IMR-90 (cell line): ENCODE results near the gene SNRNP200. TPM values are rescaled to one million over a fixed set of nuclear protein-coding genes. Genes with fewer than 3 reads are reported as not detected.

ENCODE experiments used
- ATAC-seq: fragments of 200-7000 bp; cut with Tn5 transposase; 2 replicates; pipeline ENCODE4 v1.9.1; 2020; ENCODE audit warnings: low read depth, mild to moderate bottlenecking, moderate library complexity
- BruUV-seq: library from RNA; stranded (reverse); fragments of 400-500 nt; replicated peaks from 2 replicates; lab custom pipeline; 2021; lab: Mats Ljungman, UMichigan
- CTCF ChIA-PET: fragments of 300-600 bp; formaldehyde crosslinking; extraction: SDS; loops from one replicate; lab custom pipeline; 2021; ENCODE audit warnings: antibody characterized with exemption; lab: Yijun Ruan, JAX
- POLR2A ChIA-PET: fragments of 300-600 bp; sonication (Branson Sonifier 250); formaldehyde crosslinking; loops from one replicate; lab custom pipeline; 2022; ENCODE audit warnings: antibody characterized with exemption; ENCODE audit not compliant: unreplicated experiment; lab: Charles Lee
- DNase-seq: peaks from one replicate; pipeline ENCODE4 v3.0.0; 2013
- H2AFZ ChIP-seq: replicated peaks from 2 replicates; pipeline ENCODE3; 2013; ENCODE audit warnings: low read length, mild to moderate bottlenecking; ENCODE audit not compliant: poor library complexity
- H2AK5ac ChIP-seq: 2 replicates; pipeline ENCODE4 v1.6.1; 2013; ENCODE audit warnings: low read depth, low read length, inconsistent platforms
- H2AK9ac ChIP-seq: replicated peaks from 2 replicates; pipeline ENCODE3; 2013; ENCODE audit warnings: mild to moderate bottlenecking, low read depth, low read length, moderate library complexity; ENCODE audit not compliant: poor library complexity
- H2BK120ac ChIP-seq: 2 replicates; pipeline ENCODE4 v1.6.1; 2013; ENCODE audit warnings: low read depth, low read length, inconsistent platforms
- H2BK15ac ChIP-seq: 3 replicates; pipeline ENCODE4 v1.6.1; 2013; ENCODE audit warnings: low read depth, low read length, inconsistent platforms
- H2BK20ac ChIP-seq: 2 replicates; pipeline ENCODE4 v1.6.1; 2013; ENCODE audit warnings: low read depth, mild to moderate bottlenecking, inconsistent platforms, low read length, moderate library complexity
- H2BK5ac ChIP-seq: 2 replicates; pipeline ENCODE4 v1.6.1; 2013; ENCODE audit warnings: mild to moderate bottlenecking, low read depth, low read length, inconsistent platforms; ENCODE audit not compliant: poor library complexity, severe bottlenecking
- H3K14ac ChIP-seq: replicated peaks from 2 replicates; pipeline ENCODE4 v1.6.1; 2013; ENCODE audit warnings: low read depth, low read length, inconsistent platforms
- H3K18ac ChIP-seq: 2 replicates; pipeline ENCODE4 v1.6.1; 2013; ENCODE audit warnings: low read depth, low read length, control low read depth
- H3K23ac ChIP-seq: 2 replicates; pipeline ENCODE4 v1.6.1; 2013; ENCODE audit warnings: low read depth, low read length, inconsistent platforms
- H3K27ac ChIP-seq: 2 replicates; pipeline ENCODE4 v1.5.1; 2013; ENCODE audit warnings: mild to moderate bottlenecking, control low read depth, low read length; ENCODE audit not compliant: insufficient read depth
- H3K27me3 ChIP-seq: 2 replicates; pipeline ENCODE4 v1.6.1; 2013; ENCODE audit warnings: low read length; ENCODE audit not compliant: control insufficient read depth, insufficient read depth
- H3K36me3 ChIP-seq: 2 replicates; pipeline ENCODE4 v1.6.1; 2013; ENCODE audit warnings: low read length, mixed read lengths; ENCODE audit not compliant: control insufficient read depth, insufficient read depth
- H3K4ac ChIP-seq: 2 replicates; pipeline ENCODE4 v1.6.1; 2013; ENCODE audit warnings: low read depth, low read length, inconsistent platforms
- H3K4me1 ChIP-seq: 2 replicates; pipeline ENCODE4 v1.6.1; 2013; ENCODE audit warnings: low read length, mixed read lengths; ENCODE audit not compliant: control insufficient read depth, insufficient read depth
- H3K4me2 ChIP-seq: 2 replicates; pipeline ENCODE4 v1.6.1; 2013; ENCODE audit warnings: low read depth, mild to moderate bottlenecking, control low read depth, low read length, moderate library complexity
- H3K4me3 ChIP-seq: 2 replicates; pipeline ENCODE4 v1.5.1; 2013; ENCODE audit warnings: low read depth, mild to moderate bottlenecking, control low read depth, low read length, moderate library complexity; ENCODE audit not compliant: insufficient read depth
- H3K56ac ChIP-seq: 2 replicates; pipeline ENCODE4 v1.6.1; 2013; ENCODE audit warnings: low read length, inconsistent platforms; ENCODE audit not compliant: insufficient read depth; ENCODE audit errors: extremely low read depth
- H3K79me1 ChIP-seq, 2 experiments: 2 replicates each; pipeline ENCODE4 v1.6.1; 2013; ENCODE audit warnings: low read length in 2 of 2, inconsistent platforms in 1 of 2, low read depth in 1 of 2
- H3K9ac ChIP-seq: 2 replicates; pipeline ENCODE4 v1.6.1; 2013; ENCODE audit warnings: low read depth, low read length, control low read depth
- H3K9me1 ChIP-seq: 2 replicates; pipeline ENCODE4 v1.6.1; 2013; ENCODE audit warnings: low read length, inconsistent platforms; ENCODE audit not compliant: insufficient read depth
- H3K9me3 ChIP-seq: 2 replicates; pipeline ENCODE4 v1.6.1; 2013; ENCODE audit warnings: low read length; ENCODE audit not compliant: control insufficient read depth, insufficient read depth
- H4K20me1 ChIP-seq: 2 replicates; pipeline ENCODE4 v1.6.1; 2013; ENCODE audit warnings: low read length, inconsistent platforms; ENCODE audit not compliant: insufficient read depth
- H4K5ac ChIP-seq: 2 replicates; pipeline ENCODE4 v1.6.1; 2013; ENCODE audit warnings: mild to moderate bottlenecking, low read depth, low read length, control low read depth
- H4K8ac ChIP-seq, 2 experiments: 2 replicates each; pipeline ENCODE4 v1.6.1; 2013; ENCODE audit warnings: low read depth in 2 of 2, low read length in 2 of 2, control low read depth in 1 of 2, inconsistent platforms in 1 of 2
- H4K91ac ChIP-seq: 2 replicates; pipeline ENCODE4 v1.6.1; 2013; ENCODE audit warnings: low read depth, low read length, inconsistent platforms; ENCODE audit not compliant: insufficient read depth
- BHLHE40 ChIP-seq: fragments of 150-350 bp; IDR thresholded peaks from 2 replicates; pipeline ENCODE4 v1.6.1; 2016; ENCODE audit warnings: mild to moderate bottlenecking, low read depth, low read length
- CEBPB ChIP-seq: IDR thresholded peaks from 2 replicates; pipeline ENCODE4 v1.6.1; 2012; ENCODE audit warnings: low read depth, low read length, improper control_type of control experiment
- CHD1 ChIP-seq: IDR thresholded peaks from 2 replicates; pipeline ENCODE4 v1.6.1; 2012; ENCODE audit warnings: low read depth, low read length, improper control_type of control experiment
- CTCF ChIP-seq: conservative IDR thresholded peaks from 2 replicates; pipeline ENCODE4 v1.5.1; 2012; ENCODE audit warnings: mild to moderate bottlenecking, low read depth, low read length, improper control_type of control experiment
- ELK1 ChIP-seq: fragments of 150-350 bp; IDR thresholded peaks from 2 replicates; pipeline ENCODE4 v1.6.1; 2016; ENCODE audit warnings: low read depth, mild to moderate bottlenecking, low read length, moderate library complexity, borderline replicate concordance
- FOS ChIP-seq: fragments of 150-350 bp; IDR thresholded peaks from 2 replicates; pipeline ENCODE4 v1.6.1; 2016; ENCODE audit warnings: low read depth, low read length
- MAFK ChIP-seq: IDR thresholded peaks from 2 replicates; pipeline ENCODE4 v1.6.1; 2012; ENCODE audit warnings: low read depth, low read length, improper control_type of control experiment
- MAZ ChIP-seq: IDR thresholded peaks from 2 replicates; pipeline ENCODE4 v1.6.1; 2012; ENCODE audit warnings: low read depth, mild to moderate bottlenecking, low read length, improper control_type of control experiment, moderate library complexity, borderline replicate concordance
- MXI1 ChIP-seq: IDR thresholded peaks from 2 replicates; pipeline ENCODE4 v1.6.1; 2012; ENCODE audit warnings: low read depth, mild to moderate bottlenecking, low read length, moderate library complexity, borderline replicate concordance
- NFE2L2 ChIP-seq: fragments of 150-350 bp; IDR thresholded peaks from 2 replicates; pipeline ENCODE4 v1.6.1; 2016; ENCODE audit warnings: low read depth, mild to moderate bottlenecking, low read length
- POLR2A ChIP-seq: IDR thresholded peaks from 2 replicates; pipeline ENCODE4 v1.6.1; 2012; ENCODE audit warnings: mild to moderate bottlenecking, low read depth, low read length
- RCOR1 ChIP-seq: IDR thresholded peaks from 2 replicates; pipeline ENCODE4 v1.6.1; 2012; ENCODE audit warnings: mild to moderate bottlenecking, low read length, improper control_type of control experiment; ENCODE audit not compliant: insufficient replicate concordance
- RFX5 ChIP-seq: IDR thresholded peaks from 2 replicates; pipeline ENCODE4 v1.8.0; 2012; ENCODE audit warnings: low read depth, mild to moderate bottlenecking, low read length, moderate library complexity
- SMC3 ChIP-seq: fragments of 150-350 bp; IDR thresholded peaks from 2 replicates; pipeline ENCODE4 v1.6.1; 2016; ENCODE audit warnings: low read depth, mild to moderate bottlenecking, antibody characterized with exemption, low read length, moderate library complexity
- USF2 ChIP-seq: fragments of 150-350 bp; IDR thresholded peaks from 2 replicates; pipeline ENCODE4 v1.6.1; 2017; ENCODE audit warnings: mild to moderate bottlenecking, antibody characterized with exemption, low read length, low read depth
- WGBS, 2 experiments: methylation state at CpG; one replicate each; pipeline versions ENCODE4 v1.1.5 to v1.1.7; 2013; ENCODE audit warnings: missing lambda C conversion rate in 2 of 2; ENCODE audit not compliant: insufficient read length in 1 of 2; ENCODE audit errors: extremely low coverage in 2 of 2; 5-methylcytosine and 5-hydroxymethylcytosine counted together
- dilution Hi-C: fragments of 300-500 bp; cut with HindIII; formaldehyde crosslinking; loops from one replicate; pipeline ENCODE4 v1.14.3; 2018; ENCODE audit warnings: low sequenced_read_pairs; ENCODE audit not compliant: unreplicated experiment
- in situ Hi-C: fragments of 300-500 bp; cut with MboI; formaldehyde crosslinking; loops from 3 replicates; pipeline ENCODE4 v1.14.3; 2019; ENCODE audit warnings: low sequenced_read_pairs, inconsistent platforms, mixed read lengths
- intact Hi-C: fragments of 100-400 bp; cut with micrococcal nuclease; formaldehyde crosslinking; loops from 2 replicates; pipeline ENCODE4 v1.10.0; 2022
- polyA plus RNA-seq, 3 experiments: library from polyadenylated mRNA; depleted of rRNA; stranded (reverse); fragments of >200 nt; gene quantifications; 2 replicates each; pipeline ENCODE4 v1.2.3, GENCODE V29; 2012; ENCODE audit warnings: low replicate concordance in 1 of 3
- total RNA-seq: library from RNA; depleted of rRNA; stranded (reverse); fragments of >200 nt; gene quantifications from 2 replicates; pipeline ENCODE4 v1.2.3, GENCODE V29; 2012

The SNRNP200 gene
- total and polyA plus RNA-seq, 2 of the 4 experiments (the other 2 are of a cell fraction) = 44.1 to 108 TPM

DNA sequence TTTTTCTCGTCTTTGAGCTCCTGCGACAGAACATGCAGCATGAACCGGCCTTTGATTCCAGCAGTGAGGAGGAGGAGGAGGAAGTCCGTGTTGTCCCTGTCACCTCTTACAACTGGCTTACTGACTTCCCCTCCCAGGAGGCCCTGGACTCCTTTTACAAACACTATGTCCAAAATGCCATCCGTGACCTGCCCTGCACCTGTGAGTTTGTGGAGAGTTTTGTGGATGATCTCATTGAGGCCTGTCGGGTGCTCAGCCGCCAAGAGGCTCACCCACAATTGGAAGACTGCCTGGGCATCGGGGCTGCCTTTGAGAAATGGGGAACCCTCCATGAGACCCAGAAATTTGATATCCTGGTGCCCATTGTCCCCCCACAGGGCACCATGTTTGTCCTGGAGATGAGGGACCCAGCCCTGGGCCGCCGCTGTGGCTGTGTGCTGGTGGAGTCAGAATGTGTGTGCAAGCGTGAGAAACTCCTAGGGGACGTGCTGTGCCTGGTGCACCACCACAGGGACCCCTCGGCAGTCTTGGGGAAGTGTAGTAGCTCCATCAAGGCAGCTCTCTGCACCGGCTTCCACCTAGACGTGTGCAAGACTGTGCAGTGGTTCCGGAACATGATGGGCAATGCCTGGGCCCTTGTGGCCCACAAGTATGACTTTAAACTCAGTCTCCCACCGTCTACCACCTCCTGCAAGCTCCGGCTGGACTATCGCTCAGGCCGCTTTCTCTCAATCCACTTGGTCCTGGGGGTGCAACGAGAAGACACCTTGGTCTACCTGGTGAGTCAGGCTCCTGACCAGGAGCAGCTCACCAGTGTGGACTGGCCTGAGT is 21.9 kb upstream of the SNRNP200 start:
- H3K27me3 ChIP-seq = peaks cover 21% of the 10 kb centered on the region
- H2BK15ac ChIP-seq = no peak overlapping the region
- no peak overlapping the region for H4K8ac ChIP-seq
- no peak overlapping the region for H4K5ac ChIP-seq
- intact Hi-C loops (no loop called here), in situ Hi-C loops (no loop called here), dilution Hi-C loops (no loop called here)
- no peak overlapping the region for H2BK120ac ChIP-seq
- H3K36me3 ChIP-seq = no peaks in the 10 kb centered on the region; the same call in 1 of the 2 replicates
- no peak for ATAC-seq
- ChIA-PET POLR2A (no interaction called here), CTCF (no interaction called here)
- H2BK20ac ChIP-seq = no peak overlapping the region
- no peak overlapping the region for H3K23ac ChIP-seq
- H2AK9ac ChIP-seq = no peak overlapping the region
- no peak overlapping the region for H3K9ac ChIP-seq
- WGBS, 2 experiments = 97% methylated on average over 7 of the region's 21 CpGs; no CpG with 5 or more reads in 1 of the 2 experiments
- peaks cover 10% of the 10 kb centered on the region for H3K4me1 ChIP-seq
- no peaks in the 10 kb centered on the region for H3K79me1 ChIP-seq
- H3K18ac ChIP-seq = no peak overlapping the region
- no peak overlapping the region for H2AK5ac ChIP-seq
- H3K56ac ChIP-seq = no peak overlapping the region
- DNase-seq = no peak
- H3K4ac ChIP-seq = no peak overlapping the region
- BruUV-seq = no TSS peak
- no peak overlapping the region for H4K91ac ChIP-seq
- H2BK5ac ChIP-seq = no peak overlapping the region
- H4K20me1 ChIP-seq = no peaks in the 10 kb centered on the region
- H2AFZ ChIP-seq = no peak overlapping the region
- peaks cover 10% of the 10 kb centered on the region for H3K9me1 ChIP-seq
- H3K27ac ChIP-seq = no peak overlapping the region
- H3K9me3 ChIP-seq = no peaks in the 10 kb centered on the region
- no peak overlapping the region for H3K4me3 ChIP-seq
- H3K4me2 ChIP-seq = no peak overlapping the region
- no peak overlapping the region for H3K14ac ChIP-seq
- TF ChIP-seq POLR2A (no peak), MAFK (no peak), CHD1 (no peak), SMC3 (no peak), RFX5 (no peak), RCOR1 (no peak), MAZ (no peak), USF2 (no peak), MXI1 (no peak), ELK1 (no peak), CEBPB (no peak), FOS (no peak), BHLHE40 (no peak), CTCF (no peak), NFE2L2 (no peak)
